Activated CD4-positive, alpha-beta T cell treated with anti-CD3 and anti-CD28 coated beads for 48 hours (primary cell): ENCODE results near the gene NPR1.
"Not testable (repeated sequence)": the region's sequence is repeated elsewhere in the genome, so short reads cannot be mapped to it uniquely, and the experiment has no call there.

ENCODE experiments used
- DNase-seq: peaks from one replicate; pipeline ENCODE4 v3.0.0-alpha.2; 2020

The NPR1 gene

GRCh38 chr1:153684892-153685291 lies 6.4 kb downstream of the NPR1 start:
- DNase-seq: no peak

- DNase-seq: no peak
Measured at GRCh38 chr1:153685544-153686340, 7.3 kb downstream of the NPR1 start.

- no peak for DNase-seq
Measured at GRCh38 chr1:153687346-153688125, 9.0 kb downstream of the NPR1 start.

- DNase-seq: no peak
Measured at GRCh38 chr1:153688276-153688675, 9.8 kb downstream of the NPR1 start.

- DNase-seq: no peak
Measured at GRCh38 chr1:153688736-153689328, 10.3 kb downstream of the NPR1 start.

- DNase-seq: no peak
Measured at GRCh38 chr1:153693466-153693865, 15.0 kb downstream of the NPR1 start.

- DNase-seq: no peak
Measured at GRCh38 chr1:153696741-153697140, 18.3 kb downstream of the NPR1 start.

- DNase-seq: no peak
Measured at GRCh38 chr1:153697191-153698019, 18.9 kb downstream of the NPR1 start.

- no peak for DNase-seq
Measured at GRCh38 chr1:153698020-153698922, 19.8 kb downstream of the NPR1 start.

- DNase-seq: no peak
Measured at GRCh38 chr1:153698923-153699714, 20.6 kb downstream of the NPR1 start.

- DNase-seq: no peak
Measured at GRCh38 chr1:153699768-153700167, 21.3 kb downstream of the NPR1 start.

- DNase-seq: no peak
Measured at GRCh38 chr1:153705484-153705883, 27.0 kb downstream of the NPR1 start.

GRCh38 chr1:153711026-153711425 lies 32.5 kb downstream of the NPR1 start:
- DNase-seq: no peak

- not testable (repeated sequence) for DNase-seq
Measured at GRCh38 chr1:153716211-153716610, 37.7 kb downstream of the NPR1 start.

- DNase-seq: no peak
Measured at GRCh38 chr1:153717330-153717729, 38.8 kb downstream of the NPR1 start.

GRCh38 chr1:153723687-153724086 lies 45.2 kb downstream of the NPR1 start:
- no peak for DNase-seq

- DNase-seq: not testable (repeated sequence)
Measured at GRCh38 chr1:153724634-153725033, 46.1 kb downstream of the NPR1 start.

- DNase-seq: peak; percentile 100
Measured at GRCh38 chr1:153727463-153728304, 49.2 kb downstream of the NPR1 start, which contains the start of gene INTS3. INTS3 (plus strand) TSS chr1:153728050; CDS start chr1:153728635, 585 bp downstream.

GRCh38 chr1:153728305-153729066 lies 50.0 kb downstream of the NPR1 start:
- peak; percentile 49 for DNase-seq
